Dendritic cell treated with granulocyte-macrophage colony-stimulating factor and Interleukin-4, amounts not matched to agents 40 ng/mL and 50 ng/mL, for 4 days (primary cell): ENCODE measurements around the gene NEK10.
"Not testable (repeated sequence)": the region's sequence is repeated elsewhere in the genome, so short reads cannot be mapped to it uniquely, and the experiment has no call there.

Experiments used
- H3K27ac Mint-ChIP-seq: one replicate; pipeline ENCODE4 v1.8.0; 2022; ENCODE audit warnings: mild to moderate bottlenecking, mixed read lengths
- H3K27me3 Mint-ChIP-seq: one replicate; pipeline ENCODE4 v1.8.0; 2022; ENCODE audit warnings: mild to moderate bottlenecking, mixed read lengths
- H3K36me3 Mint-ChIP-seq: one replicate; pipeline ENCODE4 v1.8.0; 2022; ENCODE audit warnings: low read depth, mixed read lengths
- H3K4me1 Mint-ChIP-seq: one replicate; pipeline ENCODE4 v1.8.0; 2022; ENCODE audit warnings: low read depth, mixed read lengths
- H3K4me3 Mint-ChIP-seq: one replicate; pipeline ENCODE4 v1.8.0; 2022; ENCODE audit warnings: mild to moderate bottlenecking, moderate library complexity, mixed read lengths
- H3K9me3 Mint-ChIP-seq: one replicate; pipeline ENCODE4 v1.8.0; 2022; ENCODE audit warnings: mixed read lengths
- intact Hi-C: fragments of 100-400 bp; cut with micrococcal nuclease; formaldehyde crosslinking; loops from one replicate; pipeline ENCODE4 v1.15.0; 2022

Gene NEK10

DNA sequence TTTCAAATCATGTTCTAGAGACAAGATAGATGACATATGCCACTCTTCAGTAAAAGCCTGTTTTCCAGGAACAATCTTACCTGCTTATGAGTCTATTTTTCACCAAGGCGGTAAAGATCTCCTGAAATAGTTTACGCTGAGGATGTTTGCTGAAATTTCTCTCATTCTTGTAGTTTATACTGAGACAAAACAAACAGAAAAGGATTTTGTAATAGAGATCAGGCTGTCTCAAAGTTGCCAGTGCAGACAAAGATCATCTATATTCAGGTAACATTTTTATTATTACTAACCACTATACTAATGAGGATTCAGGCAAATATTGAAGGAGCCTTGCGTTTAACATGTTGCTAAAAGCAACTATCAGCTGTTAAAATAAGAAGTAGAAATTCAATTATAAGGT, 25.0 kb downstream of the NEK10 start:
- Mint-ChIP-seq H3K9me3 (no peaks in the 10 kb centered on the region), H3K36me3 (no peaks in the 10 kb centered on the region), H3K4me3 (no peak overlapping the region), H3K27me3 (no peaks in the 10 kb centered on the region), H3K4me1 (no peaks in the 10 kb centered on the region), H3K27ac (no peak overlapping the region)
- intact Hi-C loops: no loop called here

DNA sequence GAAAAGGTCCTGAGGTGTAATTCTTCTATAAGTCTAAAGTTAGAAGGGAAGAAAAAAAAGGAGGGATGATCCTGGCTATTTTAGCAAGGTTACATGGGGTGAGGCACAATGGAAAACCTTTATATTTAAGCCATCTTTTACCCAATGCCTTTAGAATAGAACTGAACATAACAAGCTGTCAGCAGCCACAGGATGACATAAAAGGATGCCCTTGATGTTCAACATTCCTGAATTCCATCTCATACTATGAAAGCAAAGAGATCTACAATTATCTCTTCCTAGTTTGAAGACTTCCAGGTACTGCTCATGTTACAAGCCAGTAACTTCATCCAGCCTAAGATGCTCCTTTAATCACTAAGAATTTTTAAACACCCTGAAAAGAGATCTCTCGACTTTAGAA, 26.9 kb downstream of the NEK10 start:
- Mint-ChIP-seq H3K36me3 (no peaks in the 10 kb centered on the region), H3K9me3 (no peaks in the 10 kb centered on the region), H3K4me1 (no peaks in the 10 kb centered on the region), H3K27me3 (no peaks in the 10 kb centered on the region), H3K27ac (no peak overlapping the region), H3K4me3 (no peak overlapping the region)
- intact Hi-C loops: no loop called here

DNA sequence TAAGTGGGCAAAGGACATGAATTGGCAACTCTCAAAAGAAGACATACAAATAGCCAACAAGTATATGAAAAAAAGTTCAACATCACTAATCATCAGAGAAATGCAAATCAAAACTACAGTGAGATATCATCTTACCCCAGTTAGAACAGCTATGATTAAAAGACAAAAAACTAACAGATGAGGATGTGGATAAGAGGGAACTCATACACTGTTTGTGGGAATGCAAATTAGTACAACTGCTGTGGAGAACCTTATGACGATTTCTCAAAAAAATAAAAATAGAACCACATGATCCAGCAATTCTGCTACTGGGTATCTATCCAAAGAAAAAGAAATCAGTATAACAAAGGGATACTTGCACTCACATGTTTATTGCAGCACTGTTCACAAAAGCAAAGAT, 28.6 kb downstream of the NEK10 start:
- Mint-ChIP-seq H3K4me3 (no peak overlapping the region), H3K36me3 (no peaks in the 10 kb centered on the region)
- intact Hi-C loops: no loop called here

DNA sequence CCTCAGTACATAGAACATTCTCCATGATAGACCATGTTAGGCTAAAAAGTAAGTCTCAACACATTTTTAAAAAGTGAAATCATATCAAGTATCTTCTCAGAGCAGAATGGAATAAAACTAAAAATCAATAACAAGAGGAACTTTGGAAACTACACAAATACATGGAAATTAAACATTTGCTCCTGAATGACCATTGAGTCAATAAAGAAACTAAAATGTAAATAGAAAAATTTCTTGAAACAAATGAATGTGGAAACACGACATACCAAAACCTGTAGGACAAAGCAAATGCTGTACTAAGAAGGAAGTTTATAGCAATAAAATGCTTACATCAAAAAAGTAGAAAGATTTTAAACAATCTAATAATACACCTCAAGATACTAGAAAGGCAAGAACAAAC, 33.6 kb downstream of the NEK10 start:
- Mint-ChIP-seq H3K4me3 (no peak overlapping the region), H3K4me1 (no peaks in the 10 kb centered on the region), H3K9me3 (no peaks in the 10 kb centered on the region), H3K27me3 (no peaks in the 10 kb centered on the region), H3K36me3 (no peaks in the 10 kb centered on the region), H3K27ac (no peak overlapping the region)
- intact Hi-C loops: no loop called here

More for the DNA sequence above, 28.6 kb downstream of the NEK10 start:
- no peak overlapping the region for H3K27ac Mint-ChIP-seq
- H3K4me1 Mint-ChIP-seq: no peaks in the 10 kb centered on the region
- H3K9me3 Mint-ChIP-seq: no peaks in the 10 kb centered on the region
- no peaks in the 10 kb centered on the region for H3K27me3 Mint-ChIP-seq

DNA sequence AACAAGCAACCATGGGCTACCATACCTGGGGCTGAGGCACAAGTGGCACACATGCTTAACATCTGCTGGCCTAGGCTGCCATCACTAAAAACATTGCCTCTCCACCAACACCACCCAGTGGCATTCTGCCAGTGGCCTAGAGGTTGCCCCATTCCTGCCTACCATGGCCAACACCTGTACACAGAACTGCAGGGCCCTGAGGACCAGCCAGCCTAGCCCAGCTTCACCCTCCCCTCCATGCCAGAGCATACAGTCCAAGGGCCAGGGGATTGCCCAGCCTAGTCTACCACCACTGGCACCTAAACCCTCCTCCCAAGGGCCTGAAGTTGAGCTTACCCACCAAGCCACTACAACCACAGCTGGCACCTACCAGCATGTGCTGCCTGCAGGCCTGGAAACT, 35.3 kb downstream of the NEK10 start:
- intact Hi-C loops: no loop called here
- H3K36me3 Mint-ChIP-seq: no peaks in the 10 kb centered on the region
- no peak overlapping the region for H3K27ac Mint-ChIP-seq
- H3K4me3 Mint-ChIP-seq: no peak overlapping the region
- no peaks in the 10 kb centered on the region for H3K4me1 Mint-ChIP-seq
- H3K9me3 Mint-ChIP-seq: peaks cover 3% of the 10 kb centered on the region
- no peaks in the 10 kb centered on the region for H3K27me3 Mint-ChIP-seq

DNA sequence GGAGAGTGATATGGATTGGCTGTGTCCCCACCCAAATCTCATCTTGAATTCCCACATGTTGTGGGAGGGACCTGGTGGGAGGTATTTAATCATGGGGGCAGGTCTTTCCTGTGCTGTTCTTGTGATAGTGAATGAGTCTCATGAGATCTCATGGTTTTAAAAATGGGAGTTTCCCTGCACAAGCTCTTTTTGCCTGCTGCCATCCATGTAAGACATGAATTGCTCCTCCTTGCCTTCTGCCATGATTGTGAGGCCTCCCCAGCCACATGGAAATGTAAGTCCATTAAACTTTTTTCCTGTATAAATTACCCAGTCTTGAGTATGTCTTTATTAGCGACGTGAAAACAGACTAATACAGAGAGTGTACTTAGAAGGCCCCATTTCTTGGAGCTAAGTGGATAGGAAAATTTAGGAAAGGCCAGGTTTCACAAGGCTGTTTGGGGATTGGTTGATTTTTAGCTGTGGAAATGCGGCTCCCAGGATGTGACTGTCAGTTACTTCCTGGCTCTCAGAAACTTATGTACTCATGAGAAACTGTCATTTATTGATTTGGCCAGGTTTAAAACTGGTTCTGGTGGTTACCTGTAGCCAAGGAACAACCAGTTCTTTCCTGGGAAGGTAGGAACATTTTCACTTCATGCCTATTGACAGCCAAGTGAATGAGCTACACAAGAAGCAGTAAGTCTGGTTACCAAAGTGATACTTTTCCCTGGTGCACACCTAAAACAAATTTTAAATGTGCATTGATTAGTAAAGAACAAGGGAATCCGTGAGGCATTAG, 40.0 kb downstream of the NEK10 start:
- intact Hi-C loops, H3K27me3 Mint-ChIP-seq, H3K4me3 Mint-ChIP-seq, H3K4me1 Mint-ChIP-seq, H3K36me3 Mint-ChIP-seq, H3K27ac Mint-ChIP-seq: not testable (repeated sequence)
- H3K9me3 Mint-ChIP-seq: peaks cover 13% of the 10 kb centered on the region

DNA sequence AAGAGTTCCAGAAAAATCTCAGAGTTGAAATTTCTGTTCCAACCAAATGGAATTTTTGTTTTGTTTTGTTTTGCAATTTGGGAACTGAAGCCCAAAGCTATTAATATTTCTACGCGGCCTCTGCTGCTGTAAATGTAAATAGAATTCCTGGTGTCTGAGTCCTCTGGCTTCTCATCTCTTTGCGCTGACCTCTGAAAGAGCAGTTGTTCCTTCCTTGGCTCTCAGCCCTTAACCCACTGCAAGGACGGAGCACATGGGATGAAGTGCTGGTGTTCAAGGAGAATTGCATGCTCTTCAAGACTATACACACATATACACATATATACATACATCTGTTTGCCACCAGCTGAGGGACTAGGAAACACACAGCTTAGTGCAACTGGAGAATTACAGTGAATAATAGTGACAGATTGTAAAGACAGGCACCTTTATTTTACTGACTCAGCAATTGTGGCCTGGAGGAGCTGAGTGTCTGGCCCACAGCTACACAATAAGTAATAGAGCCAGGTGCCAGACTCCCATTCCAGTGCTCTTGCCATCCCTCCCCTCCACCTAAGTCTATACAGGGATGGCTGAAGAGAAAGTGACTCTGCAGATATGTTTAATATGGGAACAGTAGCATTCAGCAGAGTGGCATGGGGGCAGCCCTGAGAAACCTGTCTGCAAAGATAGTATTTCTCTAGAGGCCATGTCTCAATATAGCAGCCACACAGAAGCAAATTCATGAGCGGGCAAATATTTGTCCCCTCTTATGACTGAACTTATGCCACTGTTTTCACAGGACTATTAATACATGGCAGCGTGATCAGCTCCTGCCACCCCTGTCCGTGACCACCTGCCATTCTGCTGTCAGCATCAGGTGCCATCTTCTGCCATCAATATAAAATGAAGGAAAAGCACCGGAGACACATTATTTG, 42.3 kb downstream of the NEK10 start:
- H3K27ac Mint-ChIP-seq: no peak overlapping the region
- no peaks in the 10 kb centered on the region for H3K27me3 Mint-ChIP-seq
- intact Hi-C loops: no loop called here
- H3K4me1 Mint-ChIP-seq: no peaks in the 10 kb centered on the region
- peaks cover 13% of the 10 kb centered on the region for H3K9me3 Mint-ChIP-seq
- no peak overlapping the region for H3K4me3 Mint-ChIP-seq
- no peaks in the 10 kb centered on the region for H3K36me3 Mint-ChIP-seq

DNA sequence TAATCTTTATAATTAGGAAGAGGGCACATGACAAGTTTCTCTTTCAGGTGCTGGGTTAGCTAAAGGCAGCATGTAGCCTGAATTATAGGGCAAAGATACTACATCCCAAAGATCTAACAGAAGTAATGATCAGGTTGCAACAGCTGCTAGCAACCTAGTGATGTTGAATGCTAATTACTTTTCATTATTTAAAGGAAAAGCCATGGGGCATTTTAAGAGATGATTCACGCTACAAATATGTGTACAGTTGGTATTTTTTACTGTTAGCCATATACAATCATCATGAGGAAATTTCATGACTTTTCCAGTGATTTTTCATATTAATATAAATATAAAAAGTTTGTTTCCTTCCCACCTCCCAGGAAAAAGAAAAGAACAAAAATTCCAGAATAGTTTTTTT, 43.0 kb downstream of the NEK10 start:
- Mint-ChIP-seq H3K27ac (no peak overlapping the region), H3K4me1 (no peaks in the 10 kb centered on the region), H3K4me3 (no peak overlapping the region), H3K36me3 (no peaks in the 10 kb centered on the region), H3K9me3 (peaks cover 13% of the 10 kb centered on the region), H3K27me3 (no peaks in the 10 kb centered on the region)
- intact Hi-C loops: no loop called here

DNA sequence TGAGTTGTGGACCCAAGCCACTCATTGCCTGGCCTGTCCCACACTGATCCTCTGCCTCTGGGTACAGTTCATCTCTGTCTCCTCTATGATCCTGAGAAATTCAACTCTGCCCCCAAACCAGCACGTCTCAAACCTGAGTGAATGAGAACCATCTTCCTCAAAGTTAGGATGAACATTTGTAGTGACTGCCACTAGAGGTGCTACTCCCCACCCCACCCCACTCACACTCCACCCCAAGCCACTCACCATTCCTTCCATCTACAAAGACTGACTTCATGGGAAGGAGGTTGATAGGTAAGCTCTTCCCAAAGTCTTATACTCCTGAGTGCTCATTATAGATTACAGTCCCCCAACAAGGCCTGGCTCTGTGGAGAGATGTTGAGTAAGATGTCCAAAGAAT, 43.8 kb downstream of the NEK10 start:
- Mint-ChIP-seq H3K9me3 (peaks cover 13% of the 10 kb centered on the region), H3K4me1 (no peaks in the 10 kb centered on the region), H3K36me3 (no peaks in the 10 kb centered on the region), H3K27me3 (no peaks in the 10 kb centered on the region), H3K4me3 (no peak overlapping the region), H3K27ac (no peak overlapping the region)
- intact Hi-C loops: no loop called here

DNA sequence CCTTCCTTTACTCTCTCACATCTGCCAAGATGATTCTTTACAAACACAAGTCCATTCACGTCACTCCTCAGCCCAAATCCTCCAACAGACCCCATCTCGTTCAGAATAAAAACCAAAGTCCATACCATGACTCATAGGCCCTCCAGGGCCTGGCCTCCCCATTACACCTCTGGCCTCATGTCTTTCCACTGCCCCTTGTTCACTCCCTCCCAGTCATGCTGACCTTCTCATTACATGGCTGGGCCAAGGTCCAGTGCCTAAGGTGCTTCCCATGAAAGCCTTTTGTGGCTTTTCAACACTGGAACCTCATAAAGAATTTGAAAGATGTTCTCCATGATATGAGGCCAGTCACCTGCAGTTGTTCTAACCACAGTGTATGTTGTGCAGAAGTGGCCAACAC, 44.5 kb downstream of the NEK10 start:
- Mint-ChIP-seq H3K9me3 (peaks cover 13% of the 10 kb centered on the region), H3K27me3 (no peaks in the 10 kb centered on the region), H3K27ac (no peak overlapping the region), H3K4me3 (no peak overlapping the region), H3K4me1 (no peaks in the 10 kb centered on the region), H3K36me3 (no peaks in the 10 kb centered on the region)
- intact Hi-C loops: no loop called here

DNA sequence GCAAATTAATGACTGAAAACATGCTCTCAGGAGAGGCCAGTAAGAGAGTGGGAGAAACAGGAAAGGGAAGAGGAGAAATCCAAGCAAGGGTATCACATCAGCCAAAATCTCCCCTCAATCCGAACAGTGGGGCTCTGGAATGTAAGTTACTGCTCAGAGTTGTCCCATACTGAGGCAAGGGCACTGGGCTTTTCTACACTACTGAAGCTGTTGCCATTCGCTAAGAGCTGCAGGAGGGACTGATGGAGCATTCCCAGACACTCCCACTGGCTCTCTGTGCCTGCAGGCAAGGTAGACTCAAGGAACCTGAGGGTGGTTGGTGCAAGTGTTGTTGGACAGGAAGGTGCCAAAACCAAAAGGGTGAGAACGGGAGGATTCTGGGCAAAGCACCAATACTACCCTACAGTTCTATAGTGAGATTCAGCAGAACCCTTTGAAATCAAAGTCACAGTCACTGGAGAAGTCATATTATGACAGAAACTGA, 46.1 kb downstream of the NEK10 start:
- intact Hi-C loops: no loop called here
- Mint-ChIP-seq H3K4me3 (no peak overlapping the region), H3K4me1 (no peaks in the 10 kb centered on the region), H3K9me3 (peaks cover 2% of the 10 kb centered on the region), H3K27ac (no peak overlapping the region), H3K27me3 (no peaks in the 10 kb centered on the region), H3K36me3 (no peaks in the 10 kb centered on the region)

DNA sequence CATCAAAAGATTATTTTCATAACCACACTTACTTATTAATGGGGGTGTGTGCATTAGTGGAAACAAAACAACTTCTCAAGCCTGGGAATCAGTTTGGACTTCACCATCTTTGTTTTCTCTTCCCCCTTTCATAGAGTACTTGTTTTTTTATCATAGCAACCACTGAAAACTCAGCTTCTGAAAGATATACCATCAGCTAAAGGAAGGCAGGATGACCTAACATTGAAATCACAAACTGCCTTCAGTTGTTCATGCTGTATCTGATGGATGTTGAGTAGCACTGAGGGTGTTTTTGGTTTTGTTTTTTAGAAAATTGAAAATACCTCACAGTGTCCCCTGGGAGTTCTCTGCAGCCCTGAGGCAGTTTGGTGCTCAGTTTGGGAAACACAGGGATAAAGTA, 46.5 kb downstream of the NEK10 start:
- Mint-ChIP-seq H3K4me3 (no peak overlapping the region), H3K4me1 (no peaks in the 10 kb centered on the region), H3K27ac (no peak overlapping the region), H3K9me3 (no peaks in the 10 kb centered on the region), H3K36me3 (no peaks in the 10 kb centered on the region), H3K27me3 (no peaks in the 10 kb centered on the region)
- intact Hi-C loops: no loop called here

DNA sequence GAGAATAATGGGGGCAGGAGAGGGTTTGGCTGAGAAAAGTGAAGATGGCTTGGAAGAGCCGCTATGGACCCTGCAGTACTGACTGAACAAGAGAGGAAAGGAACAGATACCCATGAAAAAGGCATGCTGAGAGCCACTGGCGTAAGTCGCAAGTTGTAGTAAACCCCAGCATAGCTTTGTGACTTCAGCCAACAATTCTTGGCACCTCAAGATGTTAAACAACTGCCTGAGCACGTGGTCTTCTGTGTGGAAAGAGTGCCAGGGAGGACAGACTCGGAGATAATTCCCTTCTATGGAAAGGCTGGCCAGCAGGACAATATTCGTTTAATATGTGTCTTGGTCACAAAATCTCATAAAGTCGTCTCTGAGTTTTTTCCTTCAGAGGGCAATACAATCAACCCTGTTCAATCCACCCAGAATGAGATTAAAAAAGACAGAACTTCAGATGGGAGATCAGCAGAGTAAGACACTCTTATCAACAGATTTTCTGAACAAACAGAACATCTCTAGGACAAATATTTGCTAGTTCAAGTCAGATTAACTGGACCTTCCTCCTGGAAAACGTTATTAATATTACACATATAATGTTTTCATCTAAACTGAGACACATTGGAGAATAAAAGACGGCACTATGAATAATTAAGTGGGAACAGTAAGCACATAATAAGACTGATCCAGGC, 49.2 kb downstream of the NEK10 start:
- no peaks in the 10 kb centered on the region for H3K27me3 Mint-ChIP-seq
- H3K9me3 Mint-ChIP-seq: no peaks in the 10 kb centered on the region
- intact Hi-C loops: no loop called here
- no peaks in the 10 kb centered on the region for H3K4me1 Mint-ChIP-seq
- no peak overlapping the region for H3K27ac Mint-ChIP-seq
- no peak overlapping the region for H3K4me3 Mint-ChIP-seq
- H3K36me3 Mint-ChIP-seq: no peaks in the 10 kb centered on the region

DNA sequence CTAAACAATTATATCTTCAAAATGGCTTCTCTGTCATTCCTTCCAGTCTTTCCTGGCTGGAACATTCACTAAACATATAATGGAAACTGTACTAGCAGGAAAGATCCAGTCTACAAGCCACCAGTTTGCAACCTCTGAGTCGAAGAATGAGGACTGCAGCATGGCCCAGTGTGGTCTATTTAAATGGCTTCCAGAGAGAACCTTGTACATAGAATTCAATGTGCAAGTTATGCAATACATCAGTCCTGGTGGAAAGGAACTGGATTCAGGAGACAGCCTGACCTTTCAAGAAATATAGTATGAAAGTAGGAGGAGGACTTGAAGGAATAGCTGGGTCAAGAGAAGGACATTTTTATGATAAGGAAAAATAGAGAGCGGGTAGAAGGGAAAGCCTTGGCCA, 49.9 kb downstream of the NEK10 start:
- no peak overlapping the region for H3K27ac Mint-ChIP-seq
- no peaks in the 10 kb centered on the region for H3K36me3 Mint-ChIP-seq
- H3K9me3 Mint-ChIP-seq: no peaks in the 10 kb centered on the region
- intact Hi-C loops: no loop called here
- H3K4me1 Mint-ChIP-seq: no peaks in the 10 kb centered on the region
- no peaks in the 10 kb centered on the region for H3K27me3 Mint-ChIP-seq
- no peak overlapping the region for H3K4me3 Mint-ChIP-seq
